HFFc6 (cell line): Measurements from ENCODE around the gene CSRNP3. TPM values are rescaled to one million over a fixed set of nuclear protein-coding genes. Genes with fewer than 3 reads are reported as not detected.

Experiments used
- DNase-seq: peaks from one replicate; pipeline ENCODE4 v3.0.0-alpha.2; 2018
- H3K27ac Mint-ChIP-seq: 2 replicates; pipeline ENCODE4 v1.8.0; 2020; ENCODE audit warnings: mild to moderate bottlenecking, mixed read lengths
- H3K27me3 Mint-ChIP-seq: 2 replicates; pipeline ENCODE4 v1.8.0; 2021; ENCODE audit warnings: mild to moderate bottlenecking, moderate library complexity, mixed read lengths; ENCODE audit not compliant: insufficient read depth
- H3K36me3 Mint-ChIP-seq: 2 replicates; pipeline ENCODE4 v1.8.0; 2021; ENCODE audit warnings: low read depth, mixed read lengths
- H3K4me1 Mint-ChIP-seq: 2 replicates; pipeline ENCODE4 v1.8.0; 2020; ENCODE audit warnings: low read depth, mixed read lengths
- H3K4me3 Mint-ChIP-seq: 2 replicates; pipeline ENCODE4 v1.8.0; 2020; ENCODE audit warnings: mild to moderate bottlenecking, moderate library complexity, mixed read lengths
- H3K9me3 Mint-ChIP-seq: 2 replicates; pipeline ENCODE4 v1.8.0; 2020; ENCODE audit warnings: mild to moderate bottlenecking, mixed read lengths
- CTCF ChIP-seq: fragments of 200-600 bp; sonication (generic); IDR thresholded peaks from 2 replicates; pipeline ENCODE4 v1.5.0; 2021; ENCODE audit warnings: antibody characterized with exemption, mild to moderate bottlenecking
- long read RNA-seq: library from polyadenylated mRNA; unstranded; transcript quantifications from one replicate; pipeline ENCODE4 v2.0.0, GENCODE V29; 2019
- total RNA-seq, 6 experiments: library from RNA; stranded (reverse); fragmentation: NEBNext Ultra II Directional; extraction: Animal tissue kit (Norgen Biotek cat#: 25700); gene quantifications; 2 replicates in 1 of 6; 3 replicates in 5 of 6; pipeline ENCODE4 v1.2.3, GENCODE V29; 2021

CSRNP3 gene
- total RNA-seq: under 1 TPM in 4 of 6 experiments, not detected in 2; 0.02 to 0.79 (median 0.31) TPM
- long read RNA-seq: 0 reads

- Mint-ChIP-seq H3K27me3 (no peaks in the 10 kb centered on the region), H3K27ac (no peak within 1 kb of the TSS)
These were observed at the start of gene CSRNP3 for GRCh38 chr2:165469417-165469816. TSS of gene CSRNP3 (plus strand) at chr2:165469698. CDS start at chr2:165595066, 125,368 bp downstream.

GRCh38 chr2:165420231-165420630 is 49.3 kb upstream of the CSRNP3 start:
- TF ChIP-seq CTCF: no peak
- H3K36me3 Mint-ChIP-seq: no peaks in the 10 kb centered on the region
- no peak for DNase-seq
- no peaks in the 10 kb centered on the region for H3K27me3 Mint-ChIP-seq
- H3K9me3 Mint-ChIP-seq: peaks cover 33% of the 10 kb centered on the region
- no peaks in the 10 kb centered on the region for H3K4me1 Mint-ChIP-seq
- no peak overlapping the region for H3K4me3 Mint-ChIP-seq
- no peak overlapping the region for H3K27ac Mint-ChIP-seq

More at GRCh38 chr2:165469417-165469816, at the start of gene CSRNP3:
- peaks cover 18% of the 10 kb centered on the region for H3K9me3 Mint-ChIP-seq
- peak within 1 kb of the TSS; percentile 62 for H3K4me3 Mint-ChIP-seq
- H3K4me1 Mint-ChIP-seq: no peaks in the 10 kb centered on the region
- H3K36me3 Mint-ChIP-seq: no peaks in the 10 kb centered on the region
- TF ChIP-seq CTCF: no peak
- peak; percentile 15 for DNase-seq

- Mint-ChIP-seq H3K4me1 (no peaks in the 10 kb centered on the region), H3K27ac (no peak overlapping the region), H3K4me3 (no peak overlapping the region), H3K27me3 (no peaks in the 10 kb centered on the region), H3K36me3 (no peaks in the 10 kb centered on the region; the same call in 1 of the 2 replicates), H3K9me3 (peaks cover 18% of the 10 kb centered on the region)
- DNase-seq: no peak
- TF ChIP-seq CTCF: no peak
These were observed 46.4 kb upstream of the CSRNP3 start for GRCh38 chr2:165423081-165423480.

- H3K9me3 Mint-ChIP-seq: peaks cover 15% of the 10 kb centered on the region
- no peak for DNase-seq
- no peak for TF ChIP-seq CTCF
- no peaks in the 10 kb centered on the region; the same call in 1 of the 2 replicates for H3K36me3 Mint-ChIP-seq
- H3K27me3 Mint-ChIP-seq: no peaks in the 10 kb centered on the region
- H3K4me1 Mint-ChIP-seq: no peaks in the 10 kb centered on the region
- H3K4me3 Mint-ChIP-seq: no peak overlapping the region
- H3K27ac Mint-ChIP-seq: no peak overlapping the region
These were observed 43.9 kb upstream of the CSRNP3 start for GRCh38 chr2:165425556-165425955.

- no peak overlapping the region for H3K4me3 Mint-ChIP-seq
- TF ChIP-seq CTCF: no peak
- no peaks in the 10 kb centered on the region for H3K27me3 Mint-ChIP-seq
- H3K36me3 Mint-ChIP-seq: no peaks in the 10 kb centered on the region; the same call in 1 of the 2 replicates
- peaks cover 15% of the 10 kb centered on the region for H3K9me3 Mint-ChIP-seq
- DNase-seq: no peak
- H3K27ac Mint-ChIP-seq: no peak overlapping the region
- H3K4me1 Mint-ChIP-seq: no peaks in the 10 kb centered on the region
These were observed 41.8 kb upstream of the CSRNP3 start for GRCh38 chr2:165427686-165428085.
